Stomach (tissue), 4 donors: ENCODE measurements around the gene ARPC5L.

Source experiments
- CTCF ChIP-seq, 7 experiments: fragments of 450-650 bp in 4 of 7; fragments of 200-600 bp in 3 of 7; sonication (generic) in 3 of 7; IDR thresholded peaks; one replicate each; pipeline ENCODE4 v1.5.1; 2016 to 2019; ENCODE audit warnings: antibody characterized with exemption in 7 of 7, control low read depth in 2 of 7, mild to moderate bottlenecking in 1 of 7
- EP300 ChIP-seq: sonication (generic); formaldehyde crosslinking; IDR thresholded peaks from one replicate; pipeline ENCODE4 v1.6.1; 2017; ENCODE audit warnings: antibody characterized with exemption
- POLR2A ChIP-seq, 4 donors: fragments of 450-650 bp; IDR thresholded peaks; one replicate each; pipeline ENCODE4 v1.6.1; 2016; ENCODE audit warnings: antibody characterized with exemption in 4 of 4, control low read depth in 2 of 4, mild to moderate bottlenecking in 1 of 4, moderate library complexity in 1 of 4

GRCh38 chr9:124814164-124814535, 47.8 kb upstream of the ARPC5L start:
- TF ChIP-seq CTCF (IDR thresholded peaks at IDR 0.05) = no peak
- TF ChIP-seq POLR2A (IDR thresholded peaks at IDR 0.05) = no peak
- no peak for TF ChIP-seq EP300
